Measurements from ENCODE around the gene ESPN.

- TF ChIP-seq CTCF (IDR thresholded peaks at IDR 0.05), result no peak
- TF ChIP-seq POLR2AphosphoS5 (IDR thresholded peaks at IDR 0.05), result peak in 1 of 3 donors; percentile 16
These were observed 39.6 kb upstream of the ESPN start for GRCh38 chr1:6384962-6385361.

Data from transverse colon (tissue), 4 donors.